ENCODE measurements around the gene KAT6B. TPM values are rescaled to one million over a fixed set of nuclear protein-coding genes. Genes with fewer than 3 reads are reported as not detected.

The KAT6B gene
- total RNA-seq, 2 donors from 2014 or later, result 28.0 to 97.8 TPM

- 83% methylated on average over 10 of the region's 10 CpGs for WGBS
- intact Hi-C loops (cut with DNase I), result no loop called here
Measured at GRCh38 chr10:75000748-75001321, 174.4 kb downstream of the KAT6B start.

DNA sequence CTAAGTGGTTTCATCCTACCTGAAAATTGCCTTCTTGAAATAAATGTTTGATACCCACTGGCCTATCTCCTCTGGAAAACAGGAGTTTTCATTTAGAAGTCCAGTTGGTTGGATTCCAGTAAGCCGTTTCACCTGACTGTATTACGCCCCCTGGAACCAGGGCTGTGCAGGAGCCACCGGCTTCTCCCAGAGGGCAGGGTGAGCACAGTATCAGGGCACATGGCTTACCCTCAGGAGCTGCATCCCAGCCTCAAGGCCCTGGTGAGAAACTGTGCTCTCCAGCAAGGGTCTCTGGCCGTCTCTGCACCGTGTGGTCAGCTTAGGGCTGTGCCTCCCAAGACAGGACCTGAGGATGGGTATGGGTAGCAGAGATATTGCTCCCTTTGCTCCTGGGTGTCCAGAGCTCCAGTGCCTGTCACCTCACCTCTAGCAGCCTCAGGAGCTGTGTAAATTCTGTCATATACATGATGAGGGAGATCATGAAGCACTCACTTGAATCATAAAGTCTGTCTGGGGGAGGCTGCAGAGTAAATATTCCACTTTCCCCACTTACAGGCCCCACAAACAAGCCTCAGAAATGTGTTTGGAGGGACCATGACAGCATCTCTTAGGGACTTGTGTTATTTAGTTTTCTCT is 175.4 kb downstream of the KAT6B start:
- intact Hi-C loops (cut with DNase I), result no loop called here
- no peaks in the 10 kb centered on the region for H3K27me3 ChIP-seq (replicated peaks; ENCODE audit: insufficient read depth)
- no peak overlapping the region for H3K4me3 ChIP-seq
- TF ChIP-seq POLR2AphosphoS5 (IDR thresholded peaks at IDR 0.05) (no peak), POLR2A (IDR thresholded peaks at IDR 0.05) (no peak)
- TF ChIP-seq, protein P1, sequence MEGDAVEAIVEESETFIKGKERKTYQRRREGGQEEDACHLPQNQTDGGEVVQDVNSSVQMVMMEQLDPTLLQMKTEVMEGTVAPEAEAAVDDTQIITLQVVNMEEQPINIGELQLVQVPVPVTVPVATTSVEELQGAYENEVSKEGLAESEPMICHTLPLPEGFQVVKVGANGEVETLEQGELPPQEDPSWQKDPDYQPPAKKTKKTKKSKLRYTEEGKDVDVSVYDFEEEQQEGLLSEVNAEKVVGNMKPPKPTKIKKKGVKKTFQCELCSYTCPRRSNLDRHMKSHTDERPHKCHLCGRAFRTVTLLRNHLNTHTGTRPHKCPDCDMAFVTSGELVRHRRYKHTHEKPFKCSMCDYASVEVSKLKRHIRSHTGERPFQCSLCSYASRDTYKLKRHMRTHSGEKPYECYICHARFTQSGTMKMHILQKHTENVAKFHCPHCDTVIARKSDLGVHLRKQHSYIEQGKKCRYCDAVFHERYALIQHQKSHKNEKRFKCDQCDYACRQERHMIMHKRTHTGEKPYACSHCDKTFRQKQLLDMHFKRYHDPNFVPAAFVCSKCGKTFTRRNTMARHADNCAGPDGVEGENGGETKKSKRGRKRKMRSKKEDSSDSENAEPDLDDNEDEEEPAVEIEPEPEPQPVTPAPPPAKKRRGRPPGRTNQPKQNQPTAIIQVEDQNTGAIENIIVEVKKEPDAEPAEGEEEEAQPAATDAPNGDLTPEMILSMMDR (IDR thresholded peaks at IDR 0.05), result no peak
- 88% methylated on average over 5 of the region's 5 CpGs for WGBS
- H3K4me1 ChIP-seq (replicated peaks), result no peaks in the 10 kb centered on the region
- no peaks in the 10 kb centered on the region for H3K36me3 ChIP-seq
- DNase-seq (ENCODE audit: low spot score), result no peak
- H3K27ac ChIP-seq, result no peak overlapping the region
- no peaks in the 10 kb centered on the region for H3K9me3 ChIP-seq

More at GRCh38 chr10:75000748-75001321, 174.4 kb downstream of the KAT6B start:
- Histone ChIP-seq H3K36me3 (no peaks in the 10 kb centered on the region), H3K9me3 (no peaks in the 10 kb centered on the region), H3K4me3 (no peak overlapping the region), H3K4me1 (replicated peaks) (no peaks in the 10 kb centered on the region), H3K27ac (no peak overlapping the region), H3K27me3 (replicated peaks; ENCODE audit: insufficient read depth) (no peaks in the 10 kb centered on the region)
- TF ChIP-seq POLR2AphosphoS5 (IDR thresholded peaks at IDR 0.05) (no peak), POLR2A (IDR thresholded peaks at IDR 0.05) (no peak)
- TF ChIP-seq, protein P1 (IDR thresholded peaks at IDR 0.05), result no peak
- DNase-seq (ENCODE audit: low spot score), result no peak

GRCh38 chr10:75002351-75002725 is 175.9 kb downstream of the KAT6B start:
- Histone ChIP-seq H3K4me1 (replicated peaks) (no peaks in the 10 kb centered on the region), H3K36me3 (no peaks in the 10 kb centered on the region), H3K4me3 (no peak overlapping the region), H3K27me3 (replicated peaks; ENCODE audit: insufficient read depth) (no peaks in the 10 kb centered on the region), H3K9me3 (no peaks in the 10 kb centered on the region), H3K27ac (no peak overlapping the region)
- intact Hi-C loops (cut with DNase I), result no loop called here
- 98% methylated on average over 3 of the region's 3 CpGs for WGBS
- TF ChIP-seq POLR2AphosphoS5 (IDR thresholded peaks at IDR 0.05) (no peak), POLR2A (IDR thresholded peaks at IDR 0.05) (no peak)
- TF ChIP-seq, protein P1 (IDR thresholded peaks at IDR 0.05), result no peak
- DNase-seq (ENCODE audit: low spot score), result no peak

- H3K4me1 ChIP-seq (replicated peaks), result no peaks in the 10 kb centered on the region
- no peaks in the 10 kb centered on the region for H3K27me3 ChIP-seq (replicated peaks; ENCODE audit: insufficient read depth)
- 80% methylated on average over 3 of the region's 3 CpGs for WGBS
- no peaks in the 10 kb centered on the region for H3K36me3 ChIP-seq
- H3K4me3 ChIP-seq, result no peak overlapping the region
- no peak for DNase-seq (ENCODE audit: low spot score)
- H3K9me3 ChIP-seq, result no peaks in the 10 kb centered on the region
- H3K27ac ChIP-seq, result no peak overlapping the region
- TF ChIP-seq, protein P1 (IDR thresholded peaks at IDR 0.05), result no peak
- no peak for TF ChIP-seq POLR2A (IDR thresholded peaks at IDR 0.05)
- no peak for TF ChIP-seq POLR2AphosphoS5 (IDR thresholded peaks at IDR 0.05)
- intact Hi-C loops (cut with DNase I), result no loop called here
Measured at GRCh38 chr10:75002967-75003594, 176.7 kb downstream of the KAT6B start.

Data from prostate gland (tissue), 2 donors.